ENCODE data around the gene STXBP3.

STXBP3 gene

GRCh38 chr1:108842525-108843181, 96.2 kb downstream of the STXBP3 start:
- no peak for DNase-seq (ENCODE audit: low read depth)

DNA sequence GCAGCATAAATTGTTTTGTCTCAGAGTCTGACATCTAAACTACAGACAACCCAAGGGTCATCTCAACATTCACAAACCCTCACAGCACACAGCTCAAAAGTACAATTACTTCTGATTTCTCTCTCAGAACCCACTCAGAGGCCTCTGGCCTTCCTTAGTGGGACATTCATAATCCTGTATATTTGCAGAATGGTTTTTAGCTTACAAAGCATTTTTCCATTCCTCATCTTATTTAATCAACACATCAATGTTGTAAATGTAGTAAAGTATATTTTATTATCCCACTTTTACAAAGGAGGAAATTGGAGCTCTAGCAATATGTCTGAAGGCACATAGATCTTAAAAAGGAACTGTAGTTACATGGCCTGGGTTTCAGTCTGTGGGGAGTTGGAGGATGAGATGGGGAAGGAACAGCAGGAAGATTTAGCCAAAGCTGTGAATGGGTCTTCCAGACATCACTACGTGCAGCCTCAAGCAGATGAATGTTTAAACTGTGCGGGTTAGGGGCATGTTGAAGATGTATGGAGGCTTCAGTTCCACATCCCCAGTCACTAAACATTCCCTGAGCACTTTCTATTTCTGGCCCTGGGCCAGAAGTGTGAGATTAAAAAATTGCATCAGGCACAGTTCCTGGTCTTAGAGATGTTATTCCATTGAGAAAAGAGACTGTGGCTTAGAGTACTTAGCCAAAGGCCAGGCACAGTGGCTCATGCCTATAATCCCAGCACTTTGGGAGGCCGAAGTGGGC, 97.1 kb downstream of the STXBP3 start:
- no peak for DNase-seq (ENCODE audit: low read depth)

GRCh38 chr1:108845446-108845845, 99.0 kb downstream of the STXBP3 start:
- DNase-seq (ENCODE audit: low read depth): no peak

GRCh38 chr1:108845991-108846390, 99.5 kb downstream of the STXBP3 start:
- no peak for DNase-seq (ENCODE audit: low read depth)

GRCh38 chr1:108847494-108847893, 101.0 kb downstream of the STXBP3 start:
- DNase-seq (ENCODE audit: low read depth): no peak

DNA sequence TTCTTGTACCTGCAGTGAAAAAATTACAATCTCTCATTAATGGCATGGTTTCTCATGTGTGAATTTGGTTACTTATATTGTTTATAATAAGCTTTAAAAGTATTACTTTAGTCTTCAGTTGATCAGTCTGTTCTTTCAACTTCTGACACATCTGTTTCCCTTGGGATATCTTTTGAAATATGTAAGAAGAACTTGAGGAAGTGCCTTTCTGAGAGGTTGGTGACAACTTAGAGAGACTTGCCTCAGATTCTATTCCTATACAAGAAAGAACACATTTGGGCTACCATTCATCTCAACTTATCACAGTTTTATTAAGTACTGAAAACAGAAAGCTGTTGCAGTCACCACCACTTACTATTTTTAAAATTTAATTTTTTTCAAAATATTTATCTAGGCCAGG, 102.3 kb downstream of the STXBP3 start:
- no peak for DNase-seq (ENCODE audit: low read depth)

GRCh38 chr1:108850929-108851328, 104.5 kb downstream of the STXBP3 start:
- no peak for DNase-seq (ENCODE audit: low read depth)

GRCh38 chr1:108851567-108851966, 105.1 kb downstream of the STXBP3 start:
- DNase-seq (ENCODE audit: low read depth): no peak

- DNase-seq (ENCODE audit: low read depth): no peak
These were observed 105.9 kb downstream of the STXBP3 start for GRCh38 chr1:108852221-108852975.

- DNase-seq (ENCODE audit: low read depth): no peak
These were observed 107.9 kb downstream of the STXBP3 start for GRCh38 chr1:108854221-108855019.

DNA sequence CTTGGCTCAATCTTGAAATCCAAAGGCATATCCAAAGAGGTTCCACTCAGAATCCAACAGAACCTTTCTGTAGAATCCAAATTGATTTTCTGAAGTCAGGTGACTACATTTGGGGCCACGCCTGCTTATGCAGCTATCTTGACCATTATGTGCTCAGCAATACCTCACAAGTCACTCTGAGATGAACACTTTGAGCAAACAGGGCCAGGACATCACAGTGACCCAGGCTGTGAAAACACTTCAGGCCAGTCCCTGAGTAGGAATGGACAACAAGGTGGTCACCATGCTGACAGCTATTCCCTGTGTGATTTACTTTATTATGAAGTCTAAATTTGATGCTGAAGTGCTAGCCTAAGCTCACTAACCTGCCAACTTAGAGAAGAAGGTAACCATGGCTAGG, 110.5 kb downstream of the STXBP3 start, which contains the start of gene AKNAD1:
Gene AKNAD1, minus strand, starts transcription at position 101 of the 400 bp plus-strand sequence. CDS start 4,430 bp downstream, outside the sequence.
- no peak for DNase-seq (ENCODE audit: low read depth)

- DNase-seq (ENCODE audit: low read depth): no peak
These were observed 111.9 kb downstream of the STXBP3 start for GRCh38 chr1:108858230-108858950.

All from activated T-helper 9 cell treated with anti-CD3 and anti-CD28 coated beads, Interleukin-2, amount 50 U/mL, for 16 hours (primary cell).